ENCODE results near the gene NAGS. TPM values are rescaled to one million over a fixed set of nuclear protein-coding genes. Genes with fewer than 3 reads are reported as not detected.
A peak's percentile ranks its signal among the peaks of the same experiment; 100 is the strongest.

The NAGS gene
- total and polyA plus RNA-seq, 8 donors = 0.09 to 1.8 (median 0.48) TPM

GRCh38 chr17:44022246-44022645, 17.8 kb downstream of the NAGS start:
- Histone ChIP-seq H3K4me3 (no peak overlapping the region), H3K27ac (no peak overlapping the region), H3K9me3 (no peaks in the 10 kb centered on the region), H3K27me3 (no peaks in the 10 kb centered on the region), H3K36me3 (no peaks in the 10 kb centered on the region), H3K4me1 (no peaks in the 10 kb centered on the region)
- WGBS, 2 donors = 87% methylated on average over 2 of the region's 2 CpGs
- TF ChIP-seq CTCF (IDR thresholded peaks at IDR 0.05) = no peak
- intact Hi-C loops (cut with DNase I) = no loop called here
- no peak for ATAC-seq
- DNase-seq = no peak
- FAIRE-seq = no peak

DNA sequence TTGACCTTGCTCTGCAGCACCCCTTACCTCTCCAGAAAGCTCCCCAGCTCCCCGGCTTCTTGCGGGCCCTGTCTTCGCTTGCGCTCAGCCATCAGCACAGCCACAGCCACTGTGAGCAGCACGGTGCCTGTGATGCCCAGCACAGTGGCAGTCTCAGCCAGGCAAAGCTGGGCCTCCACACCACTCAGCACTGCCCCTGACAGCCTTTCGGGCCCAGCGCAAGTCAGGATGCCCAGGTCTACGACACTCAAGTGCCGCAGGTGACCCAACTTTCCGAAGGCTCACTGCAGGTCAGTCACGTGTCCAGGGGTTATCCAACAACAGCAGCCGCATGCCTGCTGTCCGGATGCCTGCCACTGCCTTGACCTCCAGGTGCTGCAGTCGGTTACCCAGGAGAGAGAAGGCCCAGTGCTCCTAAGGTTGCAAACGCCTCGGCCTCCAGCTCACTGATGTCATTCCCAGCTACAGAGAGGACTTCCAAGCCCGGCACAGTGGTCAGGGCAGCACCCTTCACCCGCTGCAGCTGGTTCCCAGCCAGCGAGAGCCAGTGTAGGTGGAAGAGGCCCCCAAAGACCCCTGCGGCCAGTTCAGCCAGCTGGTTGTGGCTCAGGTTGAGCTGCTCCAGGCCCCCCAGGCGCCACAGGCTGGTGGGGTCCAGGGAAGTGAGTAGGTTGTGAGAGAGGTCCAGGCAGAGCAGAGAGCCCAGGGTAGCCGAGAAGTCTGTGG, 19.3 kb downstream of the NAGS start:
- H3K27me3 ChIP-seq = no peaks in the 10 kb centered on the region
- WGBS, 2 donors = 90 to 91% methylated on average over 22 of the region's 22 CpGs
- intact Hi-C loops (cut with DNase I) = no loop called here
- TF ChIP-seq CTCF (IDR thresholded peaks at IDR 0.05) = no peak
- H3K27ac ChIP-seq = no peak overlapping the region
- no peaks in the 10 kb centered on the region for H3K9me3 ChIP-seq
- no peak for FAIRE-seq
- no peaks in the 10 kb centered on the region for H3K36me3 ChIP-seq
- H3K4me3 ChIP-seq = no peak overlapping the region
- no peaks in the 10 kb centered on the region for H3K4me1 ChIP-seq
- DNase-seq = no peak
- ATAC-seq = peak in 1 of 4 donors; percentile 15

DNA sequence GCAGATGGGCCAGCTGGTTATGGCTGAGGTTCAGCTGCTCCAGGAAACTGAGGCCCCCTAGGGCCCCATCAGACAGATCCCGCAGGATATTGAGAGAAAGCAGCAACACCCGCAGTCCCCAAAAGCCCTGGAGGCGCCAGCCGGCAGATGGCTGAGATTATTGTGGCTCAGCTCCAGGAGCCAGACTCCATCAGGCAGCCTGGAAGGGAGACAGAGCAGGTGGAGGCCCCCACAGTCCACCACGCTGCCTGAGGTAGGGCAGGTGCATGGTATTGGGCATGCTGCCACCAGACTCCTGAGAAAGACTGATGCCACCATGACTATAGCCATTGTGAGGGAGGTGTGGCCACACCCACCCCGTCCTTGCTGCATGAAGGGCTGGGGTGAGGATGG, 19.8 kb downstream of the NAGS start:
- ATAC-seq = peak in 2 of 4 donors; percentile 44 to 47
- WGBS, 2 donors = 64 to 80% methylated on average over 6 of the region's 6 CpGs
- no peaks in the 10 kb centered on the region for H3K27me3 ChIP-seq
- H3K4me1 ChIP-seq = no peaks in the 10 kb centered on the region
- no peak for DNase-seq
- H3K27ac ChIP-seq = no peak overlapping the region
- no peak overlapping the region for H3K4me3 ChIP-seq
- H3K36me3 ChIP-seq = no peaks in the 10 kb centered on the region
- intact Hi-C loops (cut with DNase I) = no loop called here
- no peak for TF ChIP-seq CTCF (IDR thresholded peaks at IDR 0.05)
- no peaks in the 10 kb centered on the region for H3K9me3 ChIP-seq
- no peak for FAIRE-seq

- Histone ChIP-seq H3K27me3 (no peaks in the 10 kb centered on the region), H3K4me3 (no peak overlapping the region), H3K4me1 (no peaks in the 10 kb centered on the region), H3K36me3 (no peaks in the 10 kb centered on the region), H3K27ac (no peak overlapping the region), H3K9me3 (no peaks in the 10 kb centered on the region)
- intact Hi-C loops (cut with DNase I) = no loop called here
- FAIRE-seq = no peak
- no peak for DNase-seq
- no peak for ATAC-seq
- no peak for TF ChIP-seq CTCF (IDR thresholded peaks at IDR 0.05)
- 87 to 94% methylated on average over 4 of the region's 4 CpGs for WGBS, 2 donors
Observed at GRCh38 chr17:44024853-44025252, 20.4 kb downstream of the NAGS start.

DNA sequence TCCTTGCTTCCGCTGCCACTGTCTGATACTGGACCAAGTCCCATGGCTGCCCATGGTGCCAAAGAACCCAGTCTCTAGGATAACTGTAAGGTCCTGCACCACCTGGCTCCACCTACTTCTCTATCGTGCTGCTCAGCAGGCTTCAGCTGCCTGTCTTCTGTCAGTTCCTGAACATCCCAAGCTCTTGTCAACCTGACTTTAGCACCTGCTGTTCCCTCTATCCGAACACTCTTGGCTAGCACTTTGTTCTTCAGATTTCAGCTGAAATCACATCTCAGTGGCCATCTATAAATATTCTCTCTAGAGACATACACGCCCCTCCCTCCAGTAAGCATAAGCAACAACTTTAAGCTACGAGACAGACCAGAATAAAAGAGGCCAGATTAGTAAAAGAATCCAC, 25.3 kb downstream of the NAGS start:
- no peaks in the 10 kb centered on the region for H3K27me3 ChIP-seq
- no peaks in the 10 kb centered on the region for H3K4me1 ChIP-seq
- intact Hi-C loops (cut with DNase I) = no loop called here
- DNase-seq = no peak
- H3K36me3 ChIP-seq = peaks cover 0 to 8% (median 0%) of the 10 kb centered on the region in 3 donors
- H3K9me3 ChIP-seq = no peaks in the 10 kb centered on the region
- no peak overlapping the region for H3K4me3 ChIP-seq
- WGBS, 2 donors = 87 to 92% methylated on average over 5 of the region's 5 CpGs
- H3K27ac ChIP-seq = no peak overlapping the region
- TF ChIP-seq CTCF (IDR thresholded peaks at IDR 0.05) = no peak
- FAIRE-seq = no peak
- ATAC-seq = no peak
